A673 (cell line): ENCODE results near the gene ANKUB1. TPM values are rescaled to one million over a fixed set of nuclear protein-coding genes. Genes with fewer than 3 reads are reported as not detected.

Source experiments
- BruUV-seq: library from RNA; stranded (reverse); fragments of 400-500 nt; replicated peaks from 2 replicates; lab custom pipeline; 2021; lab: Mats Ljungman, UMichigan
- CTCF ChIA-PET: fragments of 300-600 bp; sonication (Branson Sonifier 250); formaldehyde crosslinking; loops from one replicate; lab custom pipeline; 2022; ENCODE audit warnings: antibody characterized with exemption; lab: Charles Lee
- POLR2A ChIA-PET: fragments of 300-600 bp; sonication (Branson Sonifier 250); formaldehyde crosslinking; loops from one replicate; lab custom pipeline; 2022; ENCODE audit warnings: antibody characterized with exemption; ENCODE audit not compliant: low non-redundant PET; lab: Charles Lee
- DNase-seq: peaks from one replicate; pipeline ENCODE4 v3.0.0-alpha.2; 2015; ENCODE audit warnings: low spot score
- H3K27ac ChIP-seq: fragments of 200-600 bp; sonication (generic); 2 replicates; pipeline ENCODE4 v1.5.1; 2016; ENCODE audit warnings: mixed run types, low read depth, mild to moderate bottlenecking, mixed read lengths, antibody characterized with exemption, low read length; ENCODE audit not compliant: poor library complexity, severe bottlenecking
- H3K27me3 ChIP-seq: fragments of 200-600 bp; sonication (generic); replicated peaks from 2 replicates; pipeline ENCODE4 v1.6.1; 2017; ENCODE audit warnings: mixed run types, low read depth, mild to moderate bottlenecking, mixed read lengths, antibody characterized with exemption, low read length; ENCODE audit not compliant: insufficient read depth, poor library complexity
- H3K36me3 ChIP-seq: fragments of 200-600 bp; sonication (generic); 2 replicates; pipeline ENCODE4 v1.6.1; 2016; ENCODE audit warnings: mixed run types, mild to moderate bottlenecking, mixed read lengths, antibody characterized with exemption, low read length; ENCODE audit not compliant: insufficient read depth, poor library complexity, severe bottlenecking
- H3K4me1 ChIP-seq: fragments of 200-600 bp; sonication (generic); 2 replicates; pipeline ENCODE4 v1.6.1; 2017; ENCODE audit warnings: mixed run types, mild to moderate bottlenecking, mixed read lengths, antibody characterized with exemption, low read length; ENCODE audit not compliant: insufficient read depth, poor library complexity, severe bottlenecking
- H3K4me3 ChIP-seq: fragments of 200-600 bp; sonication (generic); 2 replicates; pipeline ENCODE4 v1.5.1; 2016; ENCODE audit warnings: low read depth, mixed run types, mild to moderate bottlenecking, mixed read lengths, low read length; ENCODE audit not compliant: poor library complexity, severe bottlenecking
- H3K9me3 ChIP-seq: fragments of 200-600 bp; sonication (generic); 2 replicates; pipeline ENCODE4 v1.6.1; 2016; ENCODE audit warnings: mixed run types, low read depth, mild to moderate bottlenecking, mixed read lengths, antibody characterized with exemption, low read length; ENCODE audit not compliant: poor library complexity, severe bottlenecking
- CTCF ChIP-seq: fragments of 300-800, 200-600 bp; sonication (generic); conservative IDR thresholded peaks from 2 replicates; pipeline ENCODE4 v1.5.1; 2017; ENCODE audit warnings: low read depth, mild to moderate bottlenecking, antibody characterized with exemption, low read length, moderate library complexity, mixed read lengths
- EZH2 ChIP-seq: fragments of 200-600 bp; sonication (generic); IDR thresholded peaks from 2 replicates; pipeline ENCODE4 v1.6.1; 2017; ENCODE audit warnings: borderline replicate concordance, low read depth, mild to moderate bottlenecking, mixed read lengths, antibody characterized with exemption, low read length; ENCODE audit not compliant: poor library complexity, severe bottlenecking
- intact Hi-C: fragments of 100-400 bp; cut with micrococcal nuclease; formaldehyde crosslinking; loops from one replicate; pipeline ENCODE4 v1.10.0; 2022; ENCODE audit not compliant: unreplicated experiment
- total RNA-seq: library from RNA; stranded (reverse); gene quantifications from 2 replicates; pipeline ENCODE4 v1.2.3, GENCODE V29; 2021

ANKUB1 gene
- total RNA-seq, 1 experiment from 2014 or later: not detected

- Histone ChIP-seq H3K9me3 (no peaks in the 10 kb centered on the region), H3K27me3 (no peaks in the 10 kb centered on the region), H3K4me3 (no peak overlapping the region), H3K4me1 (no peaks in the 10 kb centered on the region), H3K36me3 (no peaks in the 10 kb centered on the region), H3K27ac (no peak overlapping the region)
- intact Hi-C loops: no loop called here
- no peak for DNase-seq
- ChIA-PET CTCF (interaction anchor here (0.6 kb wide), 1 partner anchor 23 kb away, joined by 3 read pairs; no protein-coding TSS in a partner anchor), POLR2A (no interaction called here)
- BruUV-seq: no TSS peak
- TF ChIP-seq CTCF (no peak), EZH2 (no peak)
Measured at GRCh38 chr3:149776170-149776569, 16.2 kb downstream of the ANKUB1 start.

DNA sequence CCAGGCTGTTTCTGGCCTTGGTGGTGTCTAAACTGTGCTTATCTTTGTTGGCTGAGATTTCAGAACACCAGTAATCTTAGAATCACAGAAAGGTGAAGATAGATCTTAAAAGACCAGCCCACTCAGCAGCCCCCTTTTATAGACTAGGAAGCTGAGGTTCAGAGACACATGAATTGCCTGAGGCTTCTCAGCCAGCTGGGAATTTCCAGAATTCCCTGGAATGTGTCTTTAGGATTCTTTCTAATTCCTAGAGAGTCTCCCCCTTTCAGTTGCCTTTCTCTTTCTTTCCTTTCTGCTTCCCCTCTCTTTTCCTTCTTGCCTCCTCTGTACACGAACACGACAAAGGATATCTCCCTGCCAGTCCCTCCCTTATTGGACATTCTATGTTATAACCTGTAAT is 19.5 kb downstream of the ANKUB1 start:
- intact Hi-C loops: no loop called here
- CTCF ChIA-PET: no interaction called here
- Histone ChIP-seq H3K9me3 (no peaks in the 10 kb centered on the region), H3K36me3 (no peaks in the 10 kb centered on the region), H3K4me1 (no peaks in the 10 kb centered on the region), H3K4me3 (no peak overlapping the region), H3K27me3 (no peaks in the 10 kb centered on the region), H3K27ac (no peak overlapping the region)
- POLR2A ChIA-PET: no interaction called here
- DNase-seq: no peak
- TF ChIP-seq CTCF: no peak
- TF ChIP-seq EZH2: no peak
- no TSS peak for BruUV-seq

- Histone ChIP-seq H3K9me3 (no peaks in the 10 kb centered on the region), H3K27me3 (no peaks in the 10 kb centered on the region), H3K4me1 (no peaks in the 10 kb centered on the region), H3K4me3 (no peak overlapping the region), H3K27ac (no peak overlapping the region), H3K36me3 (no peaks in the 10 kb centered on the region)
- no TSS peak for BruUV-seq
- intact Hi-C loops: loop anchor here (1.0 kb wide), 2 partner anchors 259 to 277 kb away; no protein-coding TSS in a partner anchor
- TF ChIP-seq EZH2: no peak
- TF ChIP-seq CTCF: peak; percentile 90
- ChIA-PET CTCF (interaction anchor here (0.5 to 1.2 kb wide), 7 partner anchors 11 to 258 kb away, joined by 3 to 8 read pairs (median 4); no protein-coding TSS in a partner anchor), POLR2A (interaction anchor here (0.7 kb wide), 3 partner anchors 10 to 892 kb away, joined by 3 read pairs; no protein-coding TSS in a partner anchor)
- peak; percentile 63 for DNase-seq
Measured at GRCh38 chr3:149771652-149772271, 20.6 kb downstream of the ANKUB1 start.
